MG63 (cell line): ENCODE measurements around the gene NAV2. TPM values are rescaled to one million over a fixed set of nuclear protein-coding genes. Genes with fewer than 3 reads are reported as not detected.

Experiments used
- DNase-seq: peaks from one replicate; pipeline ENCODE4 v3.0.0-alpha.2; 2020
- H3K27me3 ChIP-seq: fragments of 250-450 bp; sonication (Bioruptor Pico); 2 replicates; pipeline ENCODE4 v1.5.1; 2020; ENCODE audit warnings: mild to moderate bottlenecking, moderate library complexity
- H3K36me3 ChIP-seq: fragments of 250-450 bp; sonication (Bioruptor Pico); 2 replicates; pipeline ENCODE4 v1.5.1; 2020; ENCODE audit warnings: mild to moderate bottlenecking, moderate library complexity
- H3K4me3 ChIP-seq: fragments of 250-450 bp; sonication (Bioruptor Pico); 2 replicates; pipeline ENCODE4 v1.5.1; 2020; ENCODE audit warnings: mild to moderate bottlenecking, moderate library complexity
- H3K9me3 ChIP-seq: fragments of 250-450 bp; sonication (Bioruptor Pico); 2 replicates; pipeline ENCODE4 v1.5.1; 2020; ENCODE audit warnings: mild to moderate bottlenecking, moderate library complexity
- total RNA-seq: library from RNA; depleted of rRNA; stranded (reverse); fragments of >200 nt; shearing (Covaris generic); gene quantifications from 2 replicates; pipeline ENCODE4 v1.2.3, GENCODE V29; 2014; ENCODE audit warnings: low replicate concordance

NAV2 gene
- total RNA-seq, 1 experiment from 2014 or later: 3.7 TPM

GRCh38 chr11:19868281-19868821, 155.7 kb downstream of the NAV2 start:
- Histone ChIP-seq H3K27me3 (no peaks in the 10 kb centered on the region), H3K4me3 (no peak overlapping the region)
- DNase-seq: peak; percentile 80

GRCh38 chr11:19868871-19869270, 156.2 kb downstream of the NAV2 start:
- peaks cover 67% of the 10 kb centered on the region for H3K36me3 ChIP-seq
- peak; percentile 51 for DNase-seq
- no peaks in the 10 kb centered on the region for H3K27me3 ChIP-seq
- H3K4me3 ChIP-seq: no peak overlapping the region
- H3K9me3 ChIP-seq: no peaks in the 10 kb centered on the region

More at GRCh38 chr11:19868281-19868821, 155.7 kb downstream of the NAV2 start:
- no peaks in the 10 kb centered on the region for H3K9me3 ChIP-seq
- peaks cover 69% of the 10 kb centered on the region for H3K36me3 ChIP-seq

- H3K36me3 ChIP-seq: peaks cover 67% of the 10 kb centered on the region
These were observed 156.8 kb downstream of the NAV2 start for GRCh38 chr11:19869466-19869865.

GRCh38 chr11:19869946-19870589, 157.4 kb downstream of the NAV2 start:
- no peaks in the 10 kb centered on the region for H3K9me3 ChIP-seq
- no peak overlapping the region for H3K4me3 ChIP-seq
- DNase-seq: no peak
- peaks cover 68% of the 10 kb centered on the region for H3K36me3 ChIP-seq
- no peaks in the 10 kb centered on the region for H3K27me3 ChIP-seq

More at GRCh38 chr11:19869466-19869865, 156.8 kb downstream of the NAV2 start:
- no peaks in the 10 kb centered on the region for H3K9me3 ChIP-seq
- H3K27me3 ChIP-seq: no peaks in the 10 kb centered on the region
- no peak for DNase-seq
- no peak overlapping the region for H3K4me3 ChIP-seq

- DNase-seq: no peak
- no peak overlapping the region for H3K4me3 ChIP-seq
- peaks cover 71% of the 10 kb centered on the region for H3K36me3 ChIP-seq
These were observed 158.9 kb downstream of the NAV2 start for GRCh38 chr11:19871531-19871930.

GRCh38 chr11:19872512-19873145, 160.0 kb downstream of the NAV2 start:
- no peak for DNase-seq
- no peak overlapping the region for H3K4me3 ChIP-seq
- no peaks in the 10 kb centered on the region for H3K27me3 ChIP-seq
- no peaks in the 10 kb centered on the region for H3K9me3 ChIP-seq
- H3K36me3 ChIP-seq: peaks cover 73% of the 10 kb centered on the region

More at GRCh38 chr11:19871531-19871930, 158.9 kb downstream of the NAV2 start:
- H3K27me3 ChIP-seq: no peaks in the 10 kb centered on the region
- no peaks in the 10 kb centered on the region for H3K9me3 ChIP-seq

- no peak for DNase-seq
- H3K9me3 ChIP-seq: no peaks in the 10 kb centered on the region
- H3K4me3 ChIP-seq: no peak overlapping the region
- H3K36me3 ChIP-seq: peaks cover 84% of the 10 kb centered on the region
- H3K27me3 ChIP-seq: no peaks in the 10 kb centered on the region
These were observed 161.1 kb downstream of the NAV2 start for GRCh38 chr11:19873730-19874129.

- Histone ChIP-seq H3K4me3 (no peak overlapping the region), H3K36me3 (peaks cover 85% of the 10 kb centered on the region), H3K27me3 (no peaks in the 10 kb centered on the region), H3K9me3 (no peaks in the 10 kb centered on the region)
- DNase-seq: no peak
These were observed 161.6 kb downstream of the NAV2 start for GRCh38 chr11:19874266-19874665.

GRCh38 chr11:19876750-19877149, 164.1 kb downstream of the NAV2 start:
- Histone ChIP-seq H3K27me3 (no peaks in the 10 kb centered on the region), H3K4me3 (no peak overlapping the region), H3K36me3 (peaks cover 84% of the 10 kb centered on the region), H3K9me3 (no peaks in the 10 kb centered on the region)
- DNase-seq: no peak

GRCh38 chr11:19878520-19878919, 165.9 kb downstream of the NAV2 start:
- Histone ChIP-seq H3K36me3 (peaks cover 83% of the 10 kb centered on the region), H3K9me3 (no peaks in the 10 kb centered on the region), H3K27me3 (no peaks in the 10 kb centered on the region), H3K4me3 (no peak overlapping the region)
- DNase-seq: no peak

GRCh38 chr11:19879307-19880087, 166.9 kb downstream of the NAV2 start:
- no peak for DNase-seq
- H3K4me3 ChIP-seq: no peak overlapping the region
- H3K9me3 ChIP-seq: no peaks in the 10 kb centered on the region
- H3K27me3 ChIP-seq: no peaks in the 10 kb centered on the region
- H3K36me3 ChIP-seq: peaks cover 85% of the 10 kb centered on the region

GRCh38 chr11:19880088-19880345, 167.4 kb downstream of the NAV2 start:
- Histone ChIP-seq H3K27me3 (no peaks in the 10 kb centered on the region), H3K36me3 (peaks cover 83% of the 10 kb centered on the region), H3K4me3 (no peak overlapping the region), H3K9me3 (no peaks in the 10 kb centered on the region)
- DNase-seq: no peak

GRCh38 chr11:19881177-19881576, 168.5 kb downstream of the NAV2 start:
- Histone ChIP-seq H3K4me3 (no peak overlapping the region), H3K27me3 (no peaks in the 10 kb centered on the region), H3K9me3 (no peaks in the 10 kb centered on the region), H3K36me3 (peaks cover 84% of the 10 kb centered on the region)
- DNase-seq: no peak

- DNase-seq: no peak
- H3K4me3 ChIP-seq: no peak overlapping the region
- no peaks in the 10 kb centered on the region for H3K27me3 ChIP-seq
- H3K36me3 ChIP-seq: peaks cover 88% of the 10 kb centered on the region
- no peaks in the 10 kb centered on the region for H3K9me3 ChIP-seq
These were observed 169.7 kb downstream of the NAV2 start for GRCh38 chr11:19882356-19882755.

- H3K9me3 ChIP-seq: no peaks in the 10 kb centered on the region
- H3K4me3 ChIP-seq: no peak overlapping the region
- peaks cover 84% of the 10 kb centered on the region for H3K36me3 ChIP-seq
- DNase-seq: no peak
- H3K27me3 ChIP-seq: no peaks in the 10 kb centered on the region
These were observed 173.9 kb downstream of the NAV2 start for GRCh38 chr11:19886498-19886897.

GRCh38 chr11:19887842-19888241, 175.2 kb downstream of the NAV2 start:
- no peak for DNase-seq
- Histone ChIP-seq H3K4me3 (no peak overlapping the region), H3K27me3 (no peaks in the 10 kb centered on the region), H3K36me3 (peaks cover 86% of the 10 kb centered on the region), H3K9me3 (no peaks in the 10 kb centered on the region)

GRCh38 chr11:19889531-19889930, 176.9 kb downstream of the NAV2 start:
- no peaks in the 10 kb centered on the region for H3K9me3 ChIP-seq
- DNase-seq: no peak
- no peaks in the 10 kb centered on the region for H3K27me3 ChIP-seq
- H3K4me3 ChIP-seq: no peak overlapping the region
- H3K36me3 ChIP-seq: peaks cover 85% of the 10 kb centered on the region
